Thoracic aorta (tissue), 2 donors: ENCODE results near the gene ASB5. TPM values are rescaled to one million over a fixed set of nuclear protein-coding genes. Genes with fewer than 3 reads are reported as not detected.
"Not testable (repeated sequence)": the region's sequence is repeated elsewhere in the genome, so short reads cannot be mapped to it uniquely, and the experiment has no call there.

Source experiments
- ATAC-seq: fragments of 150-250 bp; one replicate; pipeline ENCODE4 v1.8.0; 2017; ENCODE audit warnings: low read depth; ENCODE audit not compliant: insufficient number of reproducible peaks, low FRiP score
- DNase-seq: peaks from one replicate; pipeline ENCODE4 v3.0.0-alpha.2; 2020; ENCODE audit warnings: low spot score
- H3K27ac ChIP-seq, 2 donors: fragments of 200-600 bp; sonication (generic); 1 replicate in 1 of 2; 2 replicates in 1 of 2; pipeline ENCODE4 v1.5.1; 2016; ENCODE audit warnings: mild to moderate bottlenecking in 2 of 2, moderate library complexity in 2 of 2
- H3K27me3 ChIP-seq: fragments of 200-600 bp; sonication (generic); replicated peaks from 2 replicates; pipeline ENCODE4 v1.6.0; 2016; ENCODE audit warnings: mild to moderate bottlenecking; ENCODE audit not compliant: insufficient read depth
- H3K36me3 ChIP-seq: fragments of 200-600 bp; sonication (generic); one replicate; pipeline ENCODE4 v1.5.1; 2016
- H3K4me1 ChIP-seq, 2 donors: fragments of 200-600 bp; sonication (generic); 1 replicate in 1 of 2; 2 replicates in 1 of 2; pipeline versions ENCODE4 v1.5.1 to v1.6.0; 2016; ENCODE audit warnings: low read depth in 2 of 2, mild to moderate bottlenecking in 1 of 2; ENCODE audit not compliant: control insufficient read depth in 1 of 2
- H3K4me3 ChIP-seq: fragments of 200-600 bp; sonication (generic); 2 replicates; pipeline ENCODE4 v1.5.1; 2016; ENCODE audit warnings: mild to moderate bottlenecking
- H3K9me3 ChIP-seq: fragments of 200-600 bp; sonication (generic); 2 replicates; pipeline ENCODE4 v1.5.1; 2016
- total RNA-seq, 2 donors: library from RNA; depleted of rRNA; stranded (reverse); fragments of >200 nt; gene quantifications; one replicate each; pipeline versions ENCODE4 v1.1.0 to v1.2.3, GENCODE V29; 2016
- TF ChIP-seq, protein P1 (sequence below): fragments of 200-600 bp; sonication (generic); IDR thresholded peaks from one replicate; pipeline ENCODE4 v1.5.1; 2019; ENCODE audit warnings: antibody characterized with exemption

Gene ASB5
- total RNA-seq, 2 donors from 2014 or later, result not detected

- DNase-seq (no peak), ATAC-seq (no peak)
- TF ChIP-seq, protein P1, sequence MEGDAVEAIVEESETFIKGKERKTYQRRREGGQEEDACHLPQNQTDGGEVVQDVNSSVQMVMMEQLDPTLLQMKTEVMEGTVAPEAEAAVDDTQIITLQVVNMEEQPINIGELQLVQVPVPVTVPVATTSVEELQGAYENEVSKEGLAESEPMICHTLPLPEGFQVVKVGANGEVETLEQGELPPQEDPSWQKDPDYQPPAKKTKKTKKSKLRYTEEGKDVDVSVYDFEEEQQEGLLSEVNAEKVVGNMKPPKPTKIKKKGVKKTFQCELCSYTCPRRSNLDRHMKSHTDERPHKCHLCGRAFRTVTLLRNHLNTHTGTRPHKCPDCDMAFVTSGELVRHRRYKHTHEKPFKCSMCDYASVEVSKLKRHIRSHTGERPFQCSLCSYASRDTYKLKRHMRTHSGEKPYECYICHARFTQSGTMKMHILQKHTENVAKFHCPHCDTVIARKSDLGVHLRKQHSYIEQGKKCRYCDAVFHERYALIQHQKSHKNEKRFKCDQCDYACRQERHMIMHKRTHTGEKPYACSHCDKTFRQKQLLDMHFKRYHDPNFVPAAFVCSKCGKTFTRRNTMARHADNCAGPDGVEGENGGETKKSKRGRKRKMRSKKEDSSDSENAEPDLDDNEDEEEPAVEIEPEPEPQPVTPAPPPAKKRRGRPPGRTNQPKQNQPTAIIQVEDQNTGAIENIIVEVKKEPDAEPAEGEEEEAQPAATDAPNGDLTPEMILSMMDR, result no peak
Observed at GRCh38 chr4:176300036-176300435, 31.0 kb upstream of the ASB5 start.

GRCh38 chr4:176298664-176299063 lies 29.6 kb upstream of the ASB5 start:
- no peaks in the 10 kb centered on the region for H3K9me3 ChIP-seq
- ATAC-seq, result no peak
- no peaks in the 10 kb centered on the region for H3K4me1 ChIP-seq
- H3K36me3 ChIP-seq, result no peaks in the 10 kb centered on the region
- no peaks in the 10 kb centered on the region for H3K27me3 ChIP-seq
- H3K4me3 ChIP-seq, result no peak overlapping the region
- no peak overlapping the region for H3K27ac ChIP-seq
- TF ChIP-seq, protein P1, result no peak
- no peak for DNase-seq

More at GRCh38 chr4:176300036-176300435, 31.0 kb upstream of the ASB5 start:
- Histone ChIP-seq H3K4me3 (no peak overlapping the region), H3K9me3 (no peaks in the 10 kb centered on the region), H3K36me3 (no peaks in the 10 kb centered on the region), H3K27ac (no peak overlapping the region), H3K4me1 (no peaks in the 10 kb centered on the region), H3K27me3 (no peaks in the 10 kb centered on the region)

- H3K27me3 ChIP-seq, H3K4me1 ChIP-seq, DNase-seq, H3K36me3 ChIP-seq, ATAC-seq, H3K27ac ChIP-seq, H3K9me3 ChIP-seq, H3K4me3 ChIP-seq: not testable (repeated sequence)
Observed at GRCh38 chr4:176295907-176296306, 26.9 kb upstream of the ASB5 start.

DNA sequence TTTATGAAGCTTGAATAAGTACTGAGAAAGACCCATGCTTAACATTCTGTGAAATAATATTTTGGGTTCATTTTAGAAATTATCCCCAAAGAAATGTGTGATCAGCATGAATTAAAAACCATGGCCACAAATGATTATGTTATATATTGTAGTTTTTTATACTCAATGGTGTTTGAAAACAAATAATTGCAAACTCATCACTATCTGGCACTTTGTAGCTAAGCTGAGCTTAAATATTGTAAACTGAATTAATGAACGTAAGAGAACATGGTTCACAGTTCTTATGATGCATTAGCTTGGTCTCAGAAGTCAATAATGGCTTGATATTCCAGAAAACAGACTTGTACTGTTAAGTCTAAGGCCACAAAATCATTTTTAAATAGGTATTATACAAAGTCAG lies 24.6 kb upstream of the ASB5 start:
- ATAC-seq (no peak), DNase-seq (no peak)
- Histone ChIP-seq H3K4me3 (no peak overlapping the region), H3K27ac (no peak overlapping the region), H3K9me3 (no peaks in the 10 kb centered on the region), H3K36me3 (no peaks in the 10 kb centered on the region), H3K27me3 (no peaks in the 10 kb centered on the region), H3K4me1 (no peaks in the 10 kb centered on the region)
- TF ChIP-seq, protein P1, result no peak

GRCh38 chr4:176292920-176293319 lies 23.9 kb upstream of the ASB5 start:
- no peak for DNase-seq
- no peaks in the 10 kb centered on the region for H3K36me3 ChIP-seq

GRCh38 chr4:176291748-176292147 lies 22.7 kb upstream of the ASB5 start:
- H3K36me3 ChIP-seq, result no peaks in the 10 kb centered on the region
- TF ChIP-seq, protein P1, result no peak
- peaks cover 0 to under 1% of the 10 kb centered on the region in 2 donors for H3K4me1 ChIP-seq
- no peak overlapping the region for H3K27ac ChIP-seq
- no peak for ATAC-seq
- no peaks in the 10 kb centered on the region for H3K9me3 ChIP-seq
- DNase-seq, result no peak
- no peak overlapping the region for H3K4me3 ChIP-seq
- no peaks in the 10 kb centered on the region for H3K27me3 ChIP-seq

More at GRCh38 chr4:176292920-176293319, 23.9 kb upstream of the ASB5 start:
- H3K4me3 ChIP-seq, result no peak overlapping the region
- no peaks in the 10 kb centered on the region for H3K27me3 ChIP-seq
- TF ChIP-seq, protein P1, result no peak
- no peaks in the 10 kb centered on the region for H3K4me1 ChIP-seq
- ATAC-seq, result no peak
- H3K9me3 ChIP-seq, result no peaks in the 10 kb centered on the region
- H3K27ac ChIP-seq, result no peak overlapping the region
